OCI-LY7 (cell line): ENCODE measurements around the gene RALBP1. TPM values are rescaled to one million over a fixed set of nuclear protein-coding genes. Genes with fewer than 3 reads are reported as not detected.

Experiments used
- BruUV-seq: library from RNA; stranded (reverse); fragments of 400-500 nt; replicated peaks from 2 replicates; lab custom pipeline; 2021; lab: Mats Ljungman, UMichigan
- CTCF ChIA-PET: fragments of 300-600 bp; sonication (Branson Sonifier 250); formaldehyde crosslinking; loops from one replicate; lab custom pipeline; 2022; ENCODE audit warnings: antibody characterized with exemption; ENCODE audit not compliant: unreplicated experiment; lab: Charles Lee
- POLR2A ChIA-PET: fragments of 300-600 bp; sonication (Branson Sonifier 250); formaldehyde crosslinking; loops from one replicate; lab custom pipeline; 2022; ENCODE audit warnings: antibody characterized with exemption; lab: Charles Lee
- DNase-seq: peaks from one replicate; pipeline ENCODE4 v3.0.0-alpha.2; 2015; ENCODE audit warnings: low spot score
- H2AFZ ChIP-seq: fragments of 200-600 bp; sonication (generic), shearing (Covaris generic); 2 replicates; pipeline ENCODE4 v1.6.1; 2014; ENCODE audit warnings: mild to moderate bottlenecking, antibody characterized with exemption, low read length, moderate library complexity
- H3K27ac ChIP-seq: fragments of 200-600 bp; sonication (generic); 2 replicates; pipeline ENCODE4 v1.5.1; 2014; ENCODE audit warnings: mixed run types, low read depth, mild to moderate bottlenecking, moderate library complexity, low read length, inconsistent platforms; ENCODE audit not compliant: poor library complexity, severe bottlenecking
- H3K36me3 ChIP-seq: fragments of 200-600 bp; sonication (generic); 2 replicates; pipeline ENCODE4 v1.6.1; 2014; ENCODE audit warnings: mild to moderate bottlenecking, antibody characterized with exemption, low read length, moderate library complexity, mixed read lengths; ENCODE audit not compliant: insufficient read depth
- H3K4me1 ChIP-seq: fragments of 200-600 bp; sonication (generic); 2 replicates; pipeline ENCODE4 v1.5.1; 2014; ENCODE audit warnings: mild to moderate bottlenecking, low read length; ENCODE audit not compliant: insufficient read depth, poor library complexity, severe bottlenecking
- H3K4me2 ChIP-seq: fragments of 200-600 bp; sonication (generic); 2 replicates; pipeline ENCODE4 v1.6.1; 2014; ENCODE audit warnings: mild to moderate bottlenecking, low read length
- H3K4me3 ChIP-seq: fragments of 200-600 bp; sonication (generic); 2 replicates; pipeline ENCODE4 v1.5.1; 2014; ENCODE audit warnings: mild to moderate bottlenecking, low read depth, low read length; ENCODE audit not compliant: poor library complexity, severe bottlenecking
- H3K79me2 ChIP-seq: fragments of 200-600 bp; sonication (generic); 2 replicates; pipeline ENCODE4 v1.6.1; 2016; ENCODE audit warnings: low read depth, mild to moderate bottlenecking, low read length, moderate library complexity, mixed read lengths; ENCODE audit not compliant: insufficient read depth
- H3K9me2 ChIP-seq: fragments of 200-600 bp; sonication (generic); 2 replicates; pipeline ENCODE4 v1.6.1; 2016; ENCODE audit warnings: mild to moderate bottlenecking, low read length, mixed read lengths; ENCODE audit not compliant: insufficient read depth
- H3K9me3 ChIP-seq: fragments of 200-600 bp; sonication (generic); 2 replicates; pipeline ENCODE4 v1.6.1; 2014; ENCODE audit warnings: mild to moderate bottlenecking, mixed run types, low read length, mixed read lengths
- H4K20me1 ChIP-seq: fragments of 200-600 bp; sonication (generic); 2 replicates; pipeline ENCODE4 v1.6.1; 2014; ENCODE audit warnings: mild to moderate bottlenecking, antibody characterized with exemption, low read length, moderate library complexity, mixed read lengths; ENCODE audit not compliant: insufficient read depth
- CTCF ChIP-seq: fragments of 200-600 bp; sonication (generic); conservative IDR thresholded peaks from 2 replicates; pipeline ENCODE4 v1.5.1; 2014; ENCODE audit warnings: mild to moderate bottlenecking, antibody characterized with exemption, low read length, moderate library complexity, mixed read lengths
- EZH2phosphoT487 ChIP-seq: fragments of 200-600 bp; sonication (generic); IDR thresholded peaks from 2 replicates; pipeline ENCODE4 v1.6.1; 2018; ENCODE audit warnings: low read depth, borderline replicate concordance, mild to moderate bottlenecking, mixed run types, antibody characterized with exemption, low read length, moderate library complexity, mixed read lengths
- intact Hi-C: fragments of 100-400 bp; cut with micrococcal nuclease; formaldehyde crosslinking; loops from one replicate; pipeline ENCODE4 v1.10.0; 2022; ENCODE audit not compliant: unreplicated experiment
- total RNA-seq, 2 experiments: library from RNA; depleted of rRNA in 1 of 2; stranded (reverse); fragments of >200 nt in 1 of 2; shearing (Covaris generic) in 1 of 2; gene quantifications; 2 replicates each; pipeline ENCODE4 v1.2.3, GENCODE V29; 2014 to 2022

RALBP1 gene
- total RNA-seq, 2 experiments from 2014 or later, result 78.5 to 96.0 TPM

- H2AFZ ChIP-seq, result no peak overlapping the region
- no peak for TF ChIP-seq CTCF
- TF ChIP-seq EZH2phosphoT487, result no peak
- no peak overlapping the region for H3K4me3 ChIP-seq
- H3K4me1 ChIP-seq, result no peaks in the 10 kb centered on the region
- BruUV-seq, result no TSS peak
- no peaks in the 10 kb centered on the region for H3K79me2 ChIP-seq
- intact Hi-C loops, result no loop called here
- H3K36me3 ChIP-seq, result peaks cover 99% of the 10 kb centered on the region
- H3K4me2 ChIP-seq, result no peak overlapping the region
- no peak overlapping the region for H3K27ac ChIP-seq
- no peaks in the 10 kb centered on the region for H3K9me2 ChIP-seq
- ChIA-PET CTCF (no interaction called here), POLR2A (interaction anchor here (0.7 to 0.9 kb wide), 2 partner anchors 10 to 175 kb away, joined by 3 read pairs; no protein-coding TSS in a partner anchor)
- H3K9me3 ChIP-seq, result no peaks in the 10 kb centered on the region
- H4K20me1 ChIP-seq, result no peaks in the 10 kb centered on the region
- DNase-seq, result no peak
Measured at GRCh38 chr18:9530226-9531009, 55.1 kb downstream of the RALBP1 start.

GRCh38 chr18:9531791-9532410 is 56.6 kb downstream of the RALBP1 start:
- H3K4me2 ChIP-seq, result no peak overlapping the region
- ChIA-PET CTCF (no interaction called here), POLR2A (no interaction called here)
- no peak for DNase-seq
- no peaks in the 10 kb centered on the region for H3K4me1 ChIP-seq
- H3K9me2 ChIP-seq, result no peaks in the 10 kb centered on the region
- H3K79me2 ChIP-seq, result no peaks in the 10 kb centered on the region
- H4K20me1 ChIP-seq, result no peaks in the 10 kb centered on the region
- H3K36me3 ChIP-seq, result peaks cover 98% of the 10 kb centered on the region
- H3K4me3 ChIP-seq, result no peak overlapping the region
- H3K9me3 ChIP-seq, result no peaks in the 10 kb centered on the region
- TF ChIP-seq EZH2phosphoT487 (no peak), CTCF (no peak)
- no peak overlapping the region for H2AFZ ChIP-seq
- H3K27ac ChIP-seq, result no peak overlapping the region
- intact Hi-C loops, result no loop called here
- no TSS peak for BruUV-seq

GRCh38 chr18:9534844-9535243 is 59.5 kb downstream of the RALBP1 start:
- H3K4me2 ChIP-seq, result no peak overlapping the region
- H4K20me1 ChIP-seq, result no peaks in the 10 kb centered on the region
- intact Hi-C loops, result no loop called here
- H2AFZ ChIP-seq, result no peak overlapping the region
- TF ChIP-seq EZH2phosphoT487, result no peak
- no TSS peak for BruUV-seq
- H3K4me1 ChIP-seq, result no peaks in the 10 kb centered on the region
- no peaks in the 10 kb centered on the region for H3K9me3 ChIP-seq
- no peaks in the 10 kb centered on the region for H3K79me2 ChIP-seq
- no peaks in the 10 kb centered on the region for H3K9me2 ChIP-seq
- H3K36me3 ChIP-seq, result peaks cover 91% of the 10 kb centered on the region
- no peak for DNase-seq
- ChIA-PET POLR2A (no interaction called here), CTCF (no interaction called here)
- no peak overlapping the region for H3K27ac ChIP-seq
- H3K4me3 ChIP-seq, result no peak overlapping the region
